ENCODE results near the gene UCMA. TPM values are rescaled to one million over a fixed set of nuclear protein-coding genes. Genes with fewer than 3 reads are reported as not detected.

The UCMA gene
- total RNA-seq, 1 experiment from 2014 or later = not detected

DNA sequence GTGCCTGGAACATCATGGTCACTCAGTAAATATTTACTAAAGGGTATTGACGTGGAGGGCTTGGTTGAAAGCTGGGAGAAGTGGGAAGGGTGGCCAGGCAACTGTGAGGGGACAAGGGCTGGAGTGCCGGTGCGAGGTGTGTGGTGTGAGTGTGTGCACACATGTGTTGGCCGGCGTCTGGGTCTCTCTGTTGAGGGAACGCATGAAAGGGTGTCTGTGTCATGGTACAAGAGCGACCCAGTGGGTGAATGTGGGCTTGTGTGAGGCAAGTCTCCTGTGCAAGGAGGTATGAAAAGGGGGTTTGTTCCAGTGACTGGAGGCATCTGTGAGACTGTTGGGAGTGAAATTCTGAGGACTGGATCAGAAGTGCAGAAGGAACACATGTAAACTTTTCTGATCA is 29.4 kb upstream of the UCMA start:
- POLR2A ChIA-PET = interaction anchor here (0.6 kb wide), 1 partner anchor 1213 kb away, joined by 3 read pairs; no protein-coding TSS in a partner anchor
- H3K36me3 Mint-ChIP-seq (ENCODE audit: insufficient read depth, unreplicated experiment) = no peaks in the 10 kb centered on the region

DNA sequence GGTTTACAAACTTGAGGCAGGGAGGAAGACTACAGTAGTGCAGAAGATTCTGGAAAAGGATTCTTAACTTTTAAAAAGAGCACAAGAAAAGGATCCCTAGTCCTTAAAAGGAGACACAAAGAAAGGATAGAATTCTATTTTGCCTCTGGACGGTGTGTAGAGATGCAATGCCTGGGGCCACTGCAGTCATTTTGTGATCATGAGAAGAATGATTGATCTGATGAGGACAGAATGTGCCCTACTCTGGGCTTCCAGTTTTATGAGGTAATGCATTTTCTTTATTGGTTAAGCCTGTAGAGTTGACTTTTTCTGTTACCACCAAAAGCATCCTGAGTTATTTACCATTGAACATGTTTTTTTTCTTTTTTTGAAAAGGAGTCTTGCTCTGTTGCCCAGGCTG is 28.3 kb upstream of the UCMA start:
- no peaks in the 10 kb centered on the region for H3K4me1 Mint-ChIP-seq (ENCODE audit: insufficient read depth, unreplicated experiment)
- peaks cover 21% of the 10 kb centered on the region for H3K27me3 Mint-ChIP-seq (ENCODE audit: insufficient read depth, unreplicated experiment)
- TF ChIP-seq, protein P1, sequence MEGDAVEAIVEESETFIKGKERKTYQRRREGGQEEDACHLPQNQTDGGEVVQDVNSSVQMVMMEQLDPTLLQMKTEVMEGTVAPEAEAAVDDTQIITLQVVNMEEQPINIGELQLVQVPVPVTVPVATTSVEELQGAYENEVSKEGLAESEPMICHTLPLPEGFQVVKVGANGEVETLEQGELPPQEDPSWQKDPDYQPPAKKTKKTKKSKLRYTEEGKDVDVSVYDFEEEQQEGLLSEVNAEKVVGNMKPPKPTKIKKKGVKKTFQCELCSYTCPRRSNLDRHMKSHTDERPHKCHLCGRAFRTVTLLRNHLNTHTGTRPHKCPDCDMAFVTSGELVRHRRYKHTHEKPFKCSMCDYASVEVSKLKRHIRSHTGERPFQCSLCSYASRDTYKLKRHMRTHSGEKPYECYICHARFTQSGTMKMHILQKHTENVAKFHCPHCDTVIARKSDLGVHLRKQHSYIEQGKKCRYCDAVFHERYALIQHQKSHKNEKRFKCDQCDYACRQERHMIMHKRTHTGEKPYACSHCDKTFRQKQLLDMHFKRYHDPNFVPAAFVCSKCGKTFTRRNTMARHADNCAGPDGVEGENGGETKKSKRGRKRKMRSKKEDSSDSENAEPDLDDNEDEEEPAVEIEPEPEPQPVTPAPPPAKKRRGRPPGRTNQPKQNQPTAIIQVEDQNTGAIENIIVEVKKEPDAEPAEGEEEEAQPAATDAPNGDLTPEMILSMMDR (IDR thresholded peaks at IDR 0.05; ENCODE audit: unreplicated experiment) = no peak
- DNase-seq (ENCODE audit: unreplicated experiment) = no peak
- H3K9me3 Mint-ChIP-seq (ENCODE audit: unreplicated experiment) = no peaks in the 10 kb centered on the region
- no peak overlapping the region for H3K27ac Mint-ChIP-seq (ENCODE audit: low read depth, unreplicated experiment)
- BruUV-seq (replicated peaks) = no TSS peak
- ChIA-PET CTCF (interaction anchor here (0.6 kb wide), 1 partner anchor 56 kb away, joined by 3 read pairs; no protein-coding TSS in a partner anchor), POLR2A (no interaction called here)
- H3K4me3 Mint-ChIP-seq (ENCODE audit: unreplicated experiment) = no peak overlapping the region
- H3K36me3 Mint-ChIP-seq (ENCODE audit: insufficient read depth, unreplicated experiment) = no peaks in the 10 kb centered on the region
- intact Hi-C loops (cut with micrococcal nuclease) = no loop called here

More for the DNA sequence above, 29.4 kb upstream of the UCMA start:
- CTCF ChIA-PET = interaction anchor here (0.7 kb wide), 1 partner anchor 23 kb away, joined by 3 read pairs; no protein-coding TSS in a partner anchor
- no TSS peak for BruUV-seq (replicated peaks)
- Mint-ChIP-seq H3K4me3 (ENCODE audit: unreplicated experiment) (no peak overlapping the region), H3K27me3 (ENCODE audit: insufficient read depth, unreplicated experiment) (peaks cover 21% of the 10 kb centered on the region), H3K9me3 (ENCODE audit: unreplicated experiment) (no peaks in the 10 kb centered on the region), H3K4me1 (ENCODE audit: insufficient read depth, unreplicated experiment) (no peaks in the 10 kb centered on the region), H3K27ac (ENCODE audit: low read depth, unreplicated experiment) (no peak overlapping the region)
- TF ChIP-seq, protein P1 (IDR thresholded peaks at IDR 0.05; ENCODE audit: unreplicated experiment) = no peak
- DNase-seq (ENCODE audit: unreplicated experiment) = no peak
- intact Hi-C loops (cut with micrococcal nuclease) = no loop called here

DNA sequence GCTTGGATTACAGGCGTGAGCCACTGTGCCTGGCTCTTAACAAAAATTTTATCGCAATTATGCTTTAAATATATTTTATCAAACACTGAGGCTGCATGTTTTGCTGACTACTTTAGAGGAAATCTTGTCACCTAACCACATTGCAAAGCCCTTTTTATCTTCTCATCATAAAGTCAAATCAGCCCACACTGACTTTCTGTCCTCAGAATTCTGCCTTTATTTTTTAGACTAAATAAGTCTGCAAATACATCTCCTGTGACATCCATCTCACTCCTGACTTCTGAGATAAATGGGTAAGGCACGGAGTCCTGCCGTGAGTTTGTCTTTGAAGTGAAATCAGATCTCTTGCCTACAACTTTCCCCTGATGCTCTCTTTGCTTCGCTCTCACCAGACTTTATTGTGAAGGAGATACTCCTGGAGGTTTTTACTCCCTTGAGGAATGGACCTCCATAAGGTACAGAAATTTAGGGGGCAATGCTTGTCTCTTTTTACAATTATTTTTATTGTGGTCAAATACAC is 23.5 kb upstream of the UCMA start:
- no peaks in the 10 kb centered on the region for H3K4me1 Mint-ChIP-seq (ENCODE audit: insufficient read depth, unreplicated experiment)
- H3K9me3 Mint-ChIP-seq (ENCODE audit: unreplicated experiment) = no peaks in the 10 kb centered on the region
- TF ChIP-seq, protein P1 (IDR thresholded peaks at IDR 0.05; ENCODE audit: unreplicated experiment) = no peak
- POLR2A ChIA-PET = no interaction called here
- H3K27ac Mint-ChIP-seq (ENCODE audit: low read depth, unreplicated experiment) = no peak overlapping the region
- intact Hi-C loops (cut with micrococcal nuclease) = no loop called here
- H3K36me3 Mint-ChIP-seq (ENCODE audit: insufficient read depth, unreplicated experiment) = no peaks in the 10 kb centered on the region
- no TSS peak for BruUV-seq (replicated peaks)
- peaks cover 18% of the 10 kb centered on the region for H3K27me3 Mint-ChIP-seq (ENCODE audit: insufficient read depth, unreplicated experiment)
- no peak for DNase-seq (ENCODE audit: unreplicated experiment)
- CTCF ChIA-PET = no interaction called here
- H3K4me3 Mint-ChIP-seq (ENCODE audit: unreplicated experiment) = no peak overlapping the region

DNA sequence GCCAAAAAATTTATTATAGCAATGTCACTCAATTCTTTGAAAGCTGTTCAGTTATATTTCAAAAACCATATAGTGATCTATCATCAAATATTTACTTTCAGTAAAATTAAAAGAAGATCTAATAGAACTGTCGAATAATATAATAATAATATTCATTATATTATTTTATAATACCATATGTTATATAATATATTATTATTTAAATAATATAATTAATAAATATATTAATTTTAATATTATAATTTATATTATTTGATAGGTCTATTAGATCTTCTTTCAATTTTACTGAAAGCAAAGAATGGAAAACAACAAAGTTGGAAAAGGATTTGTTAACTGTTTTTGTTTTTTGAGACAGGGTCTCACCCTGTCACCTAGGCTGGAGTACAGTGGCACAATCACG is 22.5 kb upstream of the UCMA start:
- CTCF ChIA-PET = interaction anchor here (0.6 to 0.7 kb wide), 2 partner anchors 8 to 24 kb away, joined by 4 to 7 read pairs; no protein-coding TSS in a partner anchor
- Mint-ChIP-seq H3K4me1 (ENCODE audit: insufficient read depth, unreplicated experiment) (no peaks in the 10 kb centered on the region), H3K4me3 (ENCODE audit: unreplicated experiment) (no peak overlapping the region), H3K27me3 (ENCODE audit: insufficient read depth, unreplicated experiment) (peaks cover 11% of the 10 kb centered on the region), H3K27ac (ENCODE audit: low read depth, unreplicated experiment) (no peak overlapping the region), H3K9me3 (ENCODE audit: unreplicated experiment) (no peaks in the 10 kb centered on the region), H3K36me3 (ENCODE audit: insufficient read depth, unreplicated experiment) (no peaks in the 10 kb centered on the region)
- POLR2A ChIA-PET = interaction anchor here (0.6 kb wide), 1 partner anchor 1870 kb away, joined by 4 read pairs; no protein-coding TSS in a partner anchor
- no peak for DNase-seq (ENCODE audit: unreplicated experiment)
- intact Hi-C loops (cut with micrococcal nuclease) = no loop called here
- no TSS peak for BruUV-seq (replicated peaks)
- TF ChIP-seq, protein P1 (IDR thresholded peaks at IDR 0.05; ENCODE audit: unreplicated experiment) = no peak

All from MCF 10A (cell line).